Activated naive CD4-positive, alpha-beta T cell treated with anti-CD3 and anti-CD28 coated beads for 36 hours (primary cell): ENCODE measurements around the gene EGFR. TPM values are rescaled to one million over a fixed set of nuclear protein-coding genes. Genes with fewer than 3 reads are reported as not detected.
A peak's percentile ranks its signal among the peaks of the same experiment; 100 is the strongest.

ENCODE experiments used
- CTCF ChIA-PET: fragments of 350-600 bp; sonication (Branson Sonifier 250); formaldehyde crosslinking; loops from one replicate; lab custom pipeline; 2021; ENCODE audit warnings: antibody characterized with exemption; lab: Charles Lee
- DNase-seq: peaks from one replicate; pipeline ENCODE4 v3.0.0-alpha.2; 2020
- H3K27ac Mint-ChIP-seq: one replicate; pipeline ENCODE4 v1.8.0; 2021; ENCODE audit warnings: mild to moderate bottlenecking, mixed read lengths
- H3K27me3 Mint-ChIP-seq: one replicate; pipeline ENCODE4 v1.8.0; 2021; ENCODE audit warnings: low read depth, mixed read lengths
- H3K36me3 Mint-ChIP-seq: one replicate; pipeline ENCODE4 v1.8.0; 2021; ENCODE audit warnings: low read depth, mixed read lengths
- H3K4me1 Mint-ChIP-seq: one replicate; pipeline ENCODE4 v1.8.0; 2021; ENCODE audit warnings: low read depth, mixed read lengths
- H3K4me3 Mint-ChIP-seq: one replicate; pipeline ENCODE4 v1.8.0; 2021; ENCODE audit warnings: mild to moderate bottlenecking, moderate library complexity, mixed read lengths
- H3K9me3 Mint-ChIP-seq: one replicate; pipeline ENCODE4 v1.8.0; 2021; ENCODE audit warnings: mixed read lengths
- intact Hi-C: fragments of 100-400 bp; cut with micrococcal nuclease; formaldehyde crosslinking; loops from one replicate; pipeline ENCODE4 v1.15.1; 2023
- total RNA-seq, 2 experiments: library from RNA; stranded (reverse); gene quantifications; one replicate each; pipeline ENCODE4 v1.2.3, GENCODE V29; 2021

The EGFR gene
- total RNA-seq, 2 experiments from 2014 or later = not detected

DNA sequence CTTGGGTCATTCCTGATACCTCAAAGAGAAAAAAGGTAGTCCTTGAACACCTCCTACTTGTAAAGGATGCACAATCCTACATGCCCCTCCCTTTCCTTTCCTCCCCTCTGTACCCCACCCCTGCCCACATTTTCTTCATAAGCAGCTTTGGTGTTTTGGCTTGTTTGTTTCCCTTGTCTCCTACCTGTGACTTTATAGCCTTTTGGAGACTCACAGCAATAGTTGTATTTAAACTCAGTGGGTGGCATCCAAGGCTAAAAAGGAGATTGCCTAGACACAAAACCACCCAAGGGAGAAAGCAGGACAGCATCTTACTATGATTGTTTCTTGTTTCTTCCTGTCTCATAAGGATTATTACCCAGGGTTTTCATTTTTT lies 63.4 kb downstream of the EGFR start:
- Mint-ChIP-seq H3K9me3 (no peaks in the 10 kb centered on the region), H3K27ac (no peak overlapping the region), H3K27me3 (peaks cover 11% of the 10 kb centered on the region), H3K36me3 (no peaks in the 10 kb centered on the region), H3K4me1 (peaks cover 10% of the 10 kb centered on the region), H3K4me3 (no peak overlapping the region)
- no peak for DNase-seq
- intact Hi-C loops = no loop called here
- CTCF ChIA-PET = interaction anchor here (0.6 to 1.0 kb wide), 2 partner anchors 12 to 64 kb away, joined by 4 read pairs; no protein-coding TSS in a partner anchor

DNA sequence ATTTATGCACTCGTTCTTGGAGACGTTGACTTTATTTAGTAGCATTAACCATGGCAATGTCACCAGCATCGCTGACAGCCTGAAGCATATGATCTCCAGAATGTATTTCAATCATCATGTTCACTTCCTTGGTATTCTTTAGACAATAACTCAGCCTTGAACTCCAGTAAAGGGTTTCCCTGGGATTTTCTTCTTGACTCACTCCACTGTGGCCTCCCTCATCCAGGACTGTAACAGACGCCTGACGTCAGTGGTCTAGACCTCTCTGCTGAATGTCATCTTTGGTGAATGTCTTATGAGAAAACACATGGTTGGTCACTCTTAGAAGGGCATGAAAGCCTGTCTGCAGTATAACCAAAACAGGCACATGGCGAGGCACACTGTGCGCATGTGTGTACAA lies 64.4 kb downstream of the EGFR start:
- no peak for DNase-seq
- CTCF ChIA-PET = no interaction called here
- Mint-ChIP-seq H3K36me3 (no peaks in the 10 kb centered on the region), H3K27me3 (peaks cover 11% of the 10 kb centered on the region), H3K9me3 (no peaks in the 10 kb centered on the region), H3K4me3 (no peak overlapping the region), H3K27ac (no peak overlapping the region), H3K4me1 (peaks cover 14% of the 10 kb centered on the region)
- intact Hi-C loops = no loop called here

DNA sequence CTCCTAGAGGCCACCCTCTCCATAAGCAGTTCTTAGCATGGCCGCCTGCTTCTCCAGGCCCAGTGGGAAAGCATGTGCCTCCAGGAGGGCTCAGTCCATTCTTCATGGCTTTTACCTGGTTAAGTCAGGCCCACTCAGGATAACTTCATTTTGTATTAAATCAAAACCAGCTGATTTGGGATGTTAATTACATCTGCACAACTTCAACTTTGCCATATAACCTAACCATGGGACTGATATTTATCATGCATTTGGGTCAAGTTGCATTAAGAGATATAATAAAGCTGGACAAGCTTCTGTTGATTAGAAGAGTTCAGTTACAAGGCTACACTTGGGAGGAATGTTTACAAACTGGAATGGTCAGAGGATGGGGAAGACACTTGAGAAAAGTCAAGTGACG lies 65.5 kb downstream of the EGFR start:
- intact Hi-C loops = no loop called here
- Mint-ChIP-seq H3K4me3 (no peak overlapping the region), H3K9me3 (no peaks in the 10 kb centered on the region), H3K4me1 (peaks cover 14% of the 10 kb centered on the region), H3K36me3 (no peaks in the 10 kb centered on the region), H3K27ac (no peak overlapping the region), H3K27me3 (peaks cover 11% of the 10 kb centered on the region)
- CTCF ChIA-PET = no interaction called here
- DNase-seq = no peak

DNA sequence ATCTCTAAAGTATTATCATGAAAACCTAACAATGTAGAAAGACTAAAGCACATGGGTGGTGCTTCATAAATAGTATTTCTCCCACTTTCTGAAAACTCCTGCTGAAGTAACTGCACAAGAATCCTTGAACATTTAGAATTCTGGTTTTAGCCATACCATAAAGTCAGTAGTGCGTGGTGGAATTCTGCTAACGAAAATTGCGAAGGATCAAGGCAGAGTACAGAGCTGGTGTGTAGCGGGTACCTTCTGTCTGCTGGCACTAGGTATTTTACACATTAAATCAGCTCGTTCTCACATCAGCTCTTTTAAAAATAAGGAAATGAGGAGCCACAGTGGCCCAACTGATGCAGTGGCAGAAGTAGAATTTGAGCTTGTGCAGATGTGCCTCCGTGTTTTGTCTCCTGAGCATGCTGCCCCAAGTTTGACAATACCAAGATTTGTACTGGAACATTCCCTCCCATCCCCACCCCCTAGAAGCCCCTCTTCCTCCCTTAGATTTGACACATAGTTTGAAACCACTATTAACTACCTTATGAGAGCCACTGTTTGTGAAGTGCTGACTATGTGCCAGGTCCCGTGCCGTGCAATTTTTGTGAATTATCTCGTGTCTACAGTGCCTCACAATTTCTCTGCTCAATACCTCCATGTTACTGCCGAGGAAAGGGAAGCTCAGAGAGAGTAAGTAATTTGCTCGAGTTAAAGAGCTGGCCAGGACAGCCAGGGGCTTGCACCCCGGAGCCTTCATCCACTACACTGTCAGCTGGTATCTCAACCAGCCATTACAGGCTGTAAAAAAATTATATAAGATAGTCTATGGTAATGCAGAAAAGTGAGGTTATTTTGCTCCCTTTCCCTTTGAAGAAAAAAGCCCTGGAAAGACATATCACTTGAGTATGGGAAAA lies 66.9 kb downstream of the EGFR start:
- CTCF ChIA-PET = interaction anchor here (0.6 to 2.5 kb wide), 3 partner anchors 127 to 312 kb away, joined by 3 to 9 read pairs (median 3); no protein-coding TSS in a partner anchor
- intact Hi-C loops = loop anchor here (1.0 to 5.0 kb wide), 3 partner anchors 12 to 91 kb away; no protein-coding TSS in a partner anchor
- DNase-seq = no peak
- no peak overlapping the region for H3K27ac Mint-ChIP-seq
- H3K9me3 Mint-ChIP-seq = no peaks in the 10 kb centered on the region
- H3K27me3 Mint-ChIP-seq = peaks cover 11% of the 10 kb centered on the region
- peaks cover 14% of the 10 kb centered on the region for H3K4me1 Mint-ChIP-seq
- H3K4me3 Mint-ChIP-seq = no peak overlapping the region
- no peaks in the 10 kb centered on the region for H3K36me3 Mint-ChIP-seq

DNA sequence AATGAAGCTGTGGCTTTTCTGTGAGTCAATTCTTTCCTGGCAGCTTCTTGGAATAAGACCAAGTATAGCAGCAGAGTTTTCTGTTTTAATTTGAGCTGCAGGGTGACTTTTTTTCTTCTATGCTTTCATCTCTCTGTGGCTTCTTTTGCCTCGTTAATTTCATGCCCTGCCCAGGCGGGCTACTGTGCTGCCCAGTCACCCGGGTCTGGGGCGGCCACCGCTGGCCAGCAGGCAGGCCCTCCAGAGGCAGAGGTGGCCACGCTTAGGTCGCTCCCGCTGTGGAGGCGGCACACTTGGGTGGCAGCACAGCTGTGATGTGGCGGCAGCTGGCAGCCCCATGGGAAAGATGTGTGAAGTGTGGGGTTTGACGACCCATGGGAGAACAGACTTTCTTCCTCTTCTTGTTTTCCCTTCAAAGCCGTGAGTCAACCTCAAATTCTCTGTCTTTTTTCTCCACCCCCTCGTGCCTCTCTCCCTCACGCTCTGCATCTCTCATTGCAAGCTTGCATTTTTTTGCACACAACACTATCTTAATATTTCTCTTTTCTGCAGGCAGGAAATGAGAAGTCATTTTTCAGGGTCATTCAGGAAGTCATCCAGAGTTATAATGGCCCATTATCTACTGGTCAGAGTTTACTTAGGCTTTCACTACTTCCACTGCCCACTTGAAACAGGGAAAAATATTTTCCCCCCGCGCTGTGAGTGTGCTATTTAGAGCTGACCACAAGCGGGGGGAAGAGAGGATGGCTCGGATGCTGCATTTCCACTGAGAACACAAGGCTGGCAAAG lies 67.8 kb downstream of the EGFR start:
- Mint-ChIP-seq H3K27me3 (peaks cover 11% of the 10 kb centered on the region), H3K9me3 (no peaks in the 10 kb centered on the region), H3K36me3 (no peaks in the 10 kb centered on the region), H3K4me3 (no peak overlapping the region), H3K4me1 (peaks cover 14% of the 10 kb centered on the region), H3K27ac (no peak overlapping the region)
- peak; percentile 27 for DNase-seq
- intact Hi-C loops = loop anchor here (1.0 to 5.0 kb wide), 3 partner anchors 13 to 92 kb away; no protein-coding TSS in a partner anchor
- CTCF ChIA-PET = interaction anchor here (0.6 to 2.5 kb wide), 3 partner anchors 127 to 313 kb away, joined by 3 to 9 read pairs (median 3); no protein-coding TSS in a partner anchor

DNA sequence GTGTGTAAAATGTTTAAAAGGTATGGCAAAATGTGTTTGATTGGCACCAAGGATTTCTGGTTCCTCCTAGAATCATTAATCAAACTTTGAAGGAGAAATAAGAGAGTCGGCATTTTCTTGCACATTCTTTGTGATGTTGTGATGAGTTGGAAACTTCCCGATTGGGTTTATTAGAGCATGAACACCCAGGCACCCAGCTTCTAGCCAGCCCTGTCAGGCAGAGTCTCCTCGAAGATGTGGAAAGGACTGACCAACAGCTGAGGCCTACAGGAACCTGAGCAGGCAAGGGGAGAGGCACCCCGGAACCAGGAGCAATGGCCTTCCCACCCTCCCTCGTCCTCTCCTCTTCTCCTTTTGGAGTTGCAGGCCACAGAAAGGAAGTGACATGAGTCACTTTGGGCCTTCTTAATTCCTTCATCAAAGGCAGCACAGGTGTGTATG lies 68.7 kb downstream of the EGFR start:
- DNase-seq = no peak
- Mint-ChIP-seq H3K27ac (no peak overlapping the region), H3K27me3 (peaks cover 10% of the 10 kb centered on the region), H3K4me3 (no peak overlapping the region), H3K4me1 (peaks cover 14% of the 10 kb centered on the region), H3K36me3 (no peaks in the 10 kb centered on the region), H3K9me3 (no peaks in the 10 kb centered on the region)
- CTCF ChIA-PET = interaction anchor here (2.5 kb wide), 1 partner anchor 167 kb away, joined by 9 read pairs; no protein-coding TSS in a partner anchor
- intact Hi-C loops = loop anchor here (2.0 to 5.0 kb wide), 2 partner anchors 45 to 93 kb away; no protein-coding TSS in a partner anchor

DNA sequence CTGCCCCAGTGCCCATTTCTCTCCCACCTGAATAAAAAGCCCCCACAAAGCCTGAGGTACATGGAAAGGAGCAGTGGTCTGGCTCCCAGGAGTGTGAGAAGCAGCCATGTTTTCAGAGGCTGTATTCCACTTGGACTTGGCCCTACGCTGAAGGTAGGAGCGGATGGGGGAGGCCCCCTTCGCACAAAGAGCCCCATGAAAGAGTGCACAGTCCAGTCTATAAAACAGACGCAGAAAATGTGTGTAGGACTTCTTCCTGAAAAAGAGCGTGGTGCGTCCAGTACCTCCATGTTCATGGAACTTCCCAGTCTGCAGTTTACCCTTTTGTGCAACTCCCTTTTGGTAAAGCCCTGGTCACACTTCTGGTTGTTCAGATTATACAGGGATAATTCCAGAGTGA lies 69.3 kb downstream of the EGFR start:
- Mint-ChIP-seq H3K4me1 (peaks cover 14% of the 10 kb centered on the region), H3K4me3 (no peak overlapping the region), H3K27ac (no peak overlapping the region), H3K36me3 (no peaks in the 10 kb centered on the region), H3K9me3 (no peaks in the 10 kb centered on the region), H3K27me3 (peaks cover 10% of the 10 kb centered on the region)
- intact Hi-C loops = loop anchor here (5.0 kb wide), 1 partner anchor 44 kb away; no protein-coding TSS in a partner anchor
- no peak for DNase-seq
- CTCF ChIA-PET = no interaction called here

DNA sequence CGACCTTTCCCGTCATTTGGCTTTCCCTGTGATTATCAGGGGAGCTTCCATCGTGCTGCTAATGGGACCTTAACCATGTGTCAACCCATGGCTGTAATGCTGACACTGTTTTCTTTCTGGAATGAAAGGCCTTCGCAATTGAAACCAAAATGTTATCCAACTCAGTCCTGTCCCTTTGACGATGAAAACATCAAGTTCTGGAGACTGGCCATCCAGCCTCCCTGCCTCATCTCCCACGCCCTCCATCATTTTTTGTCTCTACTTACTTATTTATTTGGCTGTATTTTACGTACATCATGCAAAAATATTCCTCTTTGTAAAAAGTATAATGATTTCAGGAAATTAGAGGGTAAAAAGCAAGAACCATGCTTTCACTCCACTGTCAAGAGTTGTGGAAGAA lies 69.8 kb downstream of the EGFR start:
- CTCF ChIA-PET = no interaction called here
- intact Hi-C loops = loop anchor here (5.0 kb wide), 1 partner anchor 44 kb away; no protein-coding TSS in a partner anchor
- DNase-seq = no peak
- no peaks in the 10 kb centered on the region for H3K36me3 Mint-ChIP-seq
- peaks cover 10% of the 10 kb centered on the region for H3K27me3 Mint-ChIP-seq
- H3K9me3 Mint-ChIP-seq = no peaks in the 10 kb centered on the region
- no peak overlapping the region for H3K4me3 Mint-ChIP-seq
- H3K27ac Mint-ChIP-seq = no peak overlapping the region
- peaks cover 14% of the 10 kb centered on the region for H3K4me1 Mint-ChIP-seq

DNA sequence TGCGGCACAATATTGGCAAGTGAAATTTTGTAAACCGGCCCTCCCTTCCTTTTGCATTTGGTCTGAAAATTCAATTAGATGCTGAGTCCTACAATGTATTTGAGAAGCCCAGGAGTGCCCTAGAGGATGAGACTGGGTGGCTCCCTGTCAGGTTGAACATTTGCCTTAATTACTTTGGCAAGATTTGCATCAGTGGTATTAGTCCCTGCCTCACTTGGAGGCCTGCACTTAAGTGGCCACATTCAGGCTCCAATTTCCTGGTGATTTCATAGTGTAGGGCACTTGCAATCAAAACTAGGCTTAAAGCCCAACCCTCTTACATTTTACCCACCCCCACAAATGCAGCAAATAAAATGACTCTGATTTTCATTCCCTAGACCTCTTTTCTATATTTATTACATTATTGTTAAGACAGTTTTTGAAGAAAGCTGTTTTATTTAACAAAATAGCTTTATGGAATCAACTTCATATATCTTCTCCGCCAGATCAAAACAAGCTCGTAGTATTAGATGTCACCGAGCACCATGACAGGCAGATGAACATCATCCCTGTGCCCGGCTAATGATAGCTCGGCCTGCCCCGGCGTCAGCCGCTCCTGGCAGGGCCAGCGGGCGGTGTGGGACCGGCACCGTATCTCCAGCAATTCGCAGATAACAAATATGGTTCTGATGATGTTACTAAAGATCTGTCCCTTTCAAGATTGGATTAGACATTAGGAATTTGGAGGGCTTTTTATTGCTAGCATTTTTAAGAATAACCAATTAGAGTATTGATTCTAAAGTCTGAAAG lies 73.6 kb downstream of the EGFR start:
- CTCF ChIA-PET = interaction anchor here (0.8 to 1.1 kb wide), 2 partner anchors 163 to 187 kb away, joined by 4 to 5 read pairs; no protein-coding TSS in a partner anchor
- intact Hi-C loops = no loop called here
- H3K27me3 Mint-ChIP-seq = peaks cover 5% of the 10 kb centered on the region

DNA sequence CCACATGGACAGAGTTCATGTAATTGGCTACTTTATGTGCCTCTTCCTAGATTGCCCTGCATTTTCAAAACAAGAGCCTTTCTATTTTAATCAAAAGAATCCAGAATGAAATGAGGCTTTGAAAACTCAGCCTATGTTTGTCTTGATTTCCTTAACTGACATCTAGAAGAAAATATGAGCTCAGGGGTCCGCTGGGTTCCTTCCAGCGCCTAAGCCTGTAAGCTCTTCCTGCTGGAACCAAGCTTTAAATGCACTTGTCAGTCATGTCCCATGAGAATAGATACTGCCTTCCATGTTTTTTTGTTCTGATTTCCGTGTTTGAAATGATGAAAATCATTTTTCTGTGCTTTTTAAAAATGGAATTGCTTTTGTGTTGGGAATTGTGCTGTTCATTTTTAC lies 74.2 kb downstream of the EGFR start:
- no peak for DNase-seq
- Mint-ChIP-seq H3K4me1 (no peaks in the 10 kb centered on the region), H3K9me3 (no peaks in the 10 kb centered on the region), H3K36me3 (no peaks in the 10 kb centered on the region), H3K4me3 (no peak overlapping the region), H3K27ac (no peak overlapping the region), H3K27me3 (peaks cover 5% of the 10 kb centered on the region)
- intact Hi-C loops = no loop called here
- CTCF ChIA-PET = interaction anchor here (0.8 to 1.1 kb wide), 2 partner anchors 162 to 187 kb away, joined by 4 to 5 read pairs; no protein-coding TSS in a partner anchor

More for the DNA sequence above, 73.6 kb downstream of the EGFR start:
- Mint-ChIP-seq H3K4me3 (no peak overlapping the region), H3K27ac (no peak overlapping the region), H3K36me3 (no peaks in the 10 kb centered on the region), H3K4me1 (peaks cover 2% of the 10 kb centered on the region), H3K9me3 (no peaks in the 10 kb centered on the region)
- no peak for DNase-seq

DNA sequence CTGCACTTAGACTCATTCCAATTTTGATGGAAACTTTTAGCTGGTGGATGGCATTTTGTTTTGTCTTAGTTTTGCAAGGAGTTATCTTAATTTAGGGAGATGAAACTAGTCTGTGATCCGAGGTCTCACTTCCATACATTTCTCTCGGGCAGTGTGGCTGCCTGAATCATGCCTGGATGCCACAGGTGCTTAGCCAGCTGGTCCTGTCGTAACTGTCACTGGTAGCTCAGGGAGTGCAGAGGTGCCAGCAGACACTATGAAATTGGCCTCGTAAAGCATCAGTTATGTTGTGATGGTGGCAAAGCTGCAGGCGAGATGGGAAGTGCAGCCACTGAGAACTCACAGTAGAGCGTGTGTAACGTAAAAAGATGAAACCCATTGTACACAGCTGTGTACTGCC lies 74.9 kb downstream of the EGFR start:
- no peak for DNase-seq
- intact Hi-C loops = no loop called here
- Mint-ChIP-seq H3K27ac (no peak overlapping the region), H3K27me3 (peaks cover 5% of the 10 kb centered on the region), H3K9me3 (no peaks in the 10 kb centered on the region), H3K4me1 (no peaks in the 10 kb centered on the region), H3K4me3 (no peak overlapping the region), H3K36me3 (no peaks in the 10 kb centered on the region)
- CTCF ChIA-PET = interaction anchor here (0.7 kb wide), 1 partner anchor 12 kb away, joined by 4 read pairs; no protein-coding TSS in a partner anchor
